ENCODE data around the gene ZNF653. TPM values are rescaled to one million over a fixed set of nuclear protein-coding genes. Genes with fewer than 3 reads are reported as not detected.

The ZNF653 gene
- total RNA-seq, 6 experiments from 2014 or later, result 2.7 to 7.0 (median 3.9) TPM

DNA sequence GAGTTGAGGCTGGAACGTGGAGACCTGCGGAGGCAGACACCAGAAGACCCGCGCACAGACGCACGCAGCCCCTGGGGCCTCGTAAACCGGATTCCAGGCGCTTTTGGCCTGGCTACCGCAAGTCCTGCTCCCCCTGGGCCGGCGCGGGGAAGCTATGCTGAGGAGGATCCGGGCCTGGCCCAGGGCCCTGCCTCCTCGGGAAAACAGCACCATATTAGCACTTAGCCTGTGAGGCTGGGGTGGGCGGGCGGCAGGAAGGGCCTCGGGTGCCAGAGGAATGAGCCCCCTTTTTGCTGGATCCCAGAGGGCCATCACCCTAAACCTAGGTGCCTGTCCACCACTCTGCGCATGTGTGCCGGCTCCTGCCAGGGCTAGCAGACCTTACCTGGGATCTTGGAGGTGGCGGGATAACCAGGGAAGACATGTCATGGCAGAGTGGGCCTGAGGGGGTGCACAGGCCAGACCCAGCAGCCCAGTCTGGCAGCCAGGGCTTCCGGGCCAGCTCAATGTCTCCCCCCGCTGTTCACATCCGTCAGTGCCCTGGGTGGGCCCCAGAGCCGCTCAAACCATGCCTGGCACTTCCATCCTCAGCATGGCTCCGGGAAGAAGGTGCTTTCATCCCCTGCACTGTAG lies 46.1 kb upstream of the ZNF653 start:
- peaks cover 0 to 9% (median 5%) of the 10 kb centered on the region in 4 donors for H3K36me3 ChIP-seq
- intact Hi-C loops (cut with DNase I), result no loop called here
- no peak overlapping the region for H3K27ac ChIP-seq

GRCh38 chr19:11550265-11550664 lies 44.6 kb upstream of the ZNF653 start:
- Histone ChIP-seq H3K27ac (no peak overlapping the region), H3K36me3 (peaks cover 0 to 9% (median 5%) of the 10 kb centered on the region in 4 donors), H3K4me1 (no peaks in the 10 kb centered on the region), H3K27me3 (no peaks in the 10 kb centered on the region), H3K4me3 (no peak overlapping the region), H3K9me3 (no peaks in the 10 kb centered on the region)
- WGBS (ENCODE audit: insufficient coverage, low coverage, low lambda C conversion rate, missing lambda C conversion rate), result 96% methylated on average over 8 of the region's 8 CpGs
- ATAC-seq, result no peak
- DNase-seq, result no peak
- TF ChIP-seq CTCF (IDR thresholded peaks at IDR 0.05) (no peak), POLR2A (IDR thresholded peaks at IDR 0.05) (no peak)
- intact Hi-C loops (cut with DNase I), result no loop called here

More for the DNA sequence above, 46.1 kb upstream of the ZNF653 start:
- no peaks in the 10 kb centered on the region for H3K9me3 ChIP-seq
- DNase-seq, result no peak
- H3K4me3 ChIP-seq, result no peak overlapping the region
- TF ChIP-seq CTCF (IDR thresholded peaks at IDR 0.05), result peak in 3 of 4 donors; percentile 14 to 25 (median 15)
- TF ChIP-seq POLR2A (IDR thresholded peaks at IDR 0.05), result no peak
- WGBS (ENCODE audit: insufficient coverage, low coverage, low lambda C conversion rate, missing lambda C conversion rate), result 80% methylated on average over 3 of the region's 26 CpGs
- peak; percentile 29 to 32 (median 30) for ATAC-seq
- no peaks in the 10 kb centered on the region for H3K4me1 ChIP-seq
- no peaks in the 10 kb centered on the region for H3K27me3 ChIP-seq

GRCh38 chr19:11549386-11549953 lies 43.8 kb upstream of the ZNF653 start:
- H3K9me3 ChIP-seq, result no peaks in the 10 kb centered on the region
- peaks cover 0 to 9% (median 5%) of the 10 kb centered on the region in 4 donors for H3K36me3 ChIP-seq
- H3K27ac ChIP-seq, result no peak overlapping the region
- WGBS (ENCODE audit: insufficient coverage, low coverage, low lambda C conversion rate, missing lambda C conversion rate), result 76% methylated on average over 3 of the region's 24 CpGs
- no peak for TF ChIP-seq POLR2A (IDR thresholded peaks at IDR 0.05)
- no peak for TF ChIP-seq CTCF (IDR thresholded peaks at IDR 0.05)
- H3K4me3 ChIP-seq, result no peak overlapping the region
- intact Hi-C loops (cut with DNase I), result no loop called here
- DNase-seq, result no peak
- H3K27me3 ChIP-seq, result no peaks in the 10 kb centered on the region
- H3K4me1 ChIP-seq, result no peaks in the 10 kb centered on the region
- no peak for ATAC-seq

GRCh38 chr19:11547929-11548700 lies 42.5 kb upstream of the ZNF653 start:
- TF ChIP-seq CTCF (IDR thresholded peaks at IDR 0.05), result no peak
- TF ChIP-seq POLR2A (IDR thresholded peaks at IDR 0.05), result no peak
- ATAC-seq (no peak), DNase-seq (no peak)
- Histone ChIP-seq H3K9me3 (no peaks in the 10 kb centered on the region), H3K4me1 (no peaks in the 10 kb centered on the region), H3K27me3 (no peaks in the 10 kb centered on the region), H3K27ac (no peak overlapping the region), H3K36me3 (peaks cover 0 to 4% (median 2%) of the 10 kb centered on the region in 4 donors), H3K4me3 (no peak overlapping the region)
- 51% methylated on average over 5 of the region's 14 CpGs for WGBS (ENCODE audit: insufficient coverage, low coverage, low lambda C conversion rate, missing lambda C conversion rate)
- intact Hi-C loops (cut with DNase I), result no loop called here

All from right lobe of liver (tissue), 6 donors.